WTC11 (cell line): ENCODE data around the gene SEMA6D.

Experiments
- CTCF ChIP-seq: fragments of 200-600 bp; IDR thresholded peaks from 2 replicates; pipeline ENCODE4 v1.8.0; 2022; ENCODE audit warnings: antibody characterized with exemption
- TEAD4 ChIP-seq: sonication (generic); formaldehyde crosslinking; IDR thresholded peaks from 2 replicates; pipeline ENCODE4 v1.8.0; 2022; ENCODE audit warnings: mild to moderate bottlenecking, missing genetic modification reagents
- ZNF512 ChIP-seq: sonication (generic); formaldehyde crosslinking; IDR thresholded peaks from 2 replicates; pipeline ENCODE4 v1.8.1; 2022; ENCODE audit warnings: missing genetic modification reagents, borderline replicate concordance

GRCh38 chr15:47727137-47727536, 9.8 kb downstream of the SEMA6D start:
- TF ChIP-seq ZNF512 (CRISPR knock-in tag) (no peak), TEAD4 (CRISPR knock-in tag) (no peak), CTCF (no peak)
